HEK293 (cell line): ENCODE data around the gene PTPRA.

Source experiments
- CTCF ChIP-seq: fragments of 450-650 bp; formaldehyde crosslinking; IDR thresholded peaks from 2 replicates; pipeline ENCODE4 v1.5.1; 2016; ENCODE audit warnings: missing biosample characterization, missing genetic modification characterization
- ELK4 ChIP-seq: IDR thresholded peaks from 2 replicates; pipeline ENCODE4 v1.6.1; 2011; ENCODE audit warnings: mild to moderate bottlenecking, low read depth, low read length, borderline replicate concordance
- INSM2 ChIP-seq: fragments of 450-650 bp; formaldehyde crosslinking; IDR thresholded peaks from 2 replicates; pipeline ENCODE4 v1.5.1; 2016; ENCODE audit warnings: missing biosample characterization, missing genetic modification characterization
- KLF7 ChIP-seq: fragments of 450-650 bp; formaldehyde crosslinking; IDR thresholded peaks from 2 replicates; pipeline ENCODE4 v1.5.1; 2016; ENCODE audit warnings: missing biosample characterization, missing genetic modification characterization, borderline replicate concordance
- KLF8 ChIP-seq: fragments of 450-650 bp; formaldehyde crosslinking; IDR thresholded peaks from 2 replicates; pipeline ENCODE4 v1.5.1; 2016; ENCODE audit warnings: missing biosample characterization, missing genetic modification characterization
- PATZ1 ChIP-seq: fragments of 450-650 bp; formaldehyde crosslinking; IDR thresholded peaks from 2 replicates; pipeline ENCODE4 v1.5.1; 2016; ENCODE audit warnings: missing biosample characterization, missing genetic modification characterization
- RBAK ChIP-seq: fragments of 450-650 bp; formaldehyde crosslinking; IDR thresholded peaks from 2 replicates; pipeline ENCODE4 v1.5.1; 2016; ENCODE audit warnings: missing biosample characterization, missing genetic modification characterization
- TCF7L2 ChIP-seq: IDR thresholded peaks from 2 replicates; pipeline ENCODE4 v1.6.1; 2011; ENCODE audit warnings: low read depth, mild to moderate bottlenecking, inconsistent platforms, low read length, moderate library complexity, borderline replicate concordance
- ZBTB7A ChIP-seq: fragments of 450-650 bp; formaldehyde crosslinking; IDR thresholded peaks from 2 replicates; pipeline ENCODE4 v1.5.1; 2016; ENCODE audit warnings: low read depth, missing biosample characterization, missing genetic modification characterization
- ZNF10 ChIP-seq: fragments of 450-650 bp; formaldehyde crosslinking; IDR thresholded peaks from 2 replicates; pipeline ENCODE4 v1.5.1; 2017; ENCODE audit warnings: missing biosample characterization, missing genetic modification characterization
- ZNF140 ChIP-seq: fragments of 450-650 bp; formaldehyde crosslinking; IDR thresholded peaks from 2 replicates; pipeline ENCODE4 v1.5.1; 2016; ENCODE audit warnings: missing biosample characterization, missing genetic modification characterization
- ZNF174 ChIP-seq: fragments of 450-650 bp; formaldehyde crosslinking; IDR thresholded peaks from 2 replicates; pipeline ENCODE4 v1.5.0; 2017; ENCODE audit warnings: missing biosample characterization, mild to moderate bottlenecking, missing genetic modification characterization
- ZNF558 ChIP-seq: fragments of 450-650 bp; formaldehyde crosslinking; IDR thresholded peaks from 2 replicates; pipeline ENCODE4 v1.5.1; 2016; ENCODE audit warnings: missing biosample characterization, missing genetic modification characterization
- ZNF776 ChIP-seq: fragments of 450-650 bp; formaldehyde crosslinking; IDR thresholded peaks from 2 replicates; pipeline ENCODE4 v1.5.0; 2017; ENCODE audit warnings: missing biosample characterization, missing genetic modification characterization, borderline replicate concordance

- TF ChIP-seq RBAK (tag by site-specific recombination) (no peak), ELK4 (no peak), CTCF (tag by site-specific recombination) (no peak), KLF8 (tag by site-specific recombination) (no peak), KLF7 (no peak), TCF7L2 (no peak), ZNF10 (tag by site-specific recombination) (no peak), PATZ1 (no peak), ZNF558 (no peak), ZNF776 (tag by site-specific recombination) (no peak), INSM2 (tag by site-specific recombination) (no peak), ZNF174 (no peak), ZNF140 (no peak), ZBTB7A (tag by site-specific recombination) (no peak)
These were observed 37.9 kb downstream of the PTPRA start for GRCh38 chr20:2911200-2911599.
